GM18868 (cell line): Measurements from ENCODE around the gene MB.

Experiments used
- ATAC-seq: cut with Tn5 transposase; IDR thresholded peaks from one replicate; pipeline ENCODE4 v1.9.1; 2021; ENCODE audit warnings: mild to moderate bottlenecking, moderate library complexity; ENCODE audit not compliant: unreplicated experiment

MB gene

GRCh38 chr22:35597692-35598395, 19.3 kb downstream of the MB start:
- ATAC-seq, result no peak

GRCh38 chr22:35596821-35597220, 20.3 kb downstream of the MB start:
- no peak for ATAC-seq

GRCh38 chr22:35594686-35595085, 22.4 kb downstream of the MB start:
- ATAC-seq, result no peak

- ATAC-seq, result no peak
Measured at GRCh38 chr22:35593891-35594470, 23.1 kb downstream of the MB start.

- ATAC-seq, result no peak
Measured at GRCh38 chr22:35593071-35593890, 23.8 kb downstream of the MB start.

GRCh38 chr22:35592418-35592967, 24.6 kb downstream of the MB start:
- ATAC-seq, result no peak

GRCh38 chr22:35591714-35592417, 25.3 kb downstream of the MB start:
- ATAC-seq, result no peak

- no peak for ATAC-seq
Measured at GRCh38 chr22:35590634-35591295, 26.4 kb downstream of the MB start.

- no peak for ATAC-seq
Measured at GRCh38 chr22:35589756-35590093, 27.4 kb downstream of the MB start.

GRCh38 chr22:35589071-35589755, 27.9 kb downstream of the MB start:
- ATAC-seq, result no peak

- ATAC-seq, result no peak
Measured at GRCh38 chr22:35587896-35588295, 29.2 kb downstream of the MB start.

- no peak for ATAC-seq
Measured at GRCh38 chr22:35587447-35587870, 29.7 kb downstream of the MB start.

GRCh38 chr22:35586771-35587170, 30.4 kb downstream of the MB start:
- ATAC-seq, result no peak

- ATAC-seq, result no peak
Measured at GRCh38 chr22:35582861-35583670, 34.1 kb downstream of the MB start.

GRCh38 chr22:35582218-35582860, 34.8 kb downstream of the MB start:
- no peak for ATAC-seq

- no peak for ATAC-seq
Measured at GRCh38 chr22:35581023-35581413, 36.1 kb downstream of the MB start.

GRCh38 chr22:35580351-35581022, 36.6 kb downstream of the MB start:
- ATAC-seq, result no peak
